HG03066 (cell line): ENCODE results near the gene PLA2G3.
"Not testable (repeated sequence)": the region's sequence is repeated elsewhere in the genome, so short reads cannot be mapped to it uniquely, and the experiment has no call there.

Experiments used
- ATAC-seq: cut with Tn5 transposase; IDR thresholded peaks from one replicate; pipeline ENCODE4 v1.9.1; 2021; ENCODE audit warnings: low read depth; ENCODE audit not compliant: unreplicated experiment

The PLA2G3 gene

GRCh38 chr22:31124811-31125465, 15.4 kb downstream of the PLA2G3 start:
- ATAC-seq: no peak

- ATAC-seq: no peak
Measured at GRCh38 chr22:31124290-31124689, 16.0 kb downstream of the PLA2G3 start.

GRCh38 chr22:31123292-31123602, 17.1 kb downstream of the PLA2G3 start:
- no peak for ATAC-seq

GRCh38 chr22:31122532-31123291, 17.6 kb downstream of the PLA2G3 start, which contains the start of gene INPP5J:
Gene INPP5J (plus strand): TSS chr22:31122966. CDS start chr22:31123015, 49 bp downstream.
- no peak for ATAC-seq

GRCh38 chr22:31122196-31122531, 18.1 kb downstream of the PLA2G3 start:
- no peak for ATAC-seq

- no peak for ATAC-seq
Measured at GRCh38 chr22:31121403-31121802, 18.9 kb downstream of the PLA2G3 start.

- no peak for ATAC-seq
Measured at GRCh38 chr22:31120642-31121041, 19.7 kb downstream of the PLA2G3 start.

- ATAC-seq: no peak
Measured at GRCh38 chr22:31120230-31120629, 20.1 kb downstream of the PLA2G3 start.

GRCh38 chr22:31119026-31119717, 21.1 kb downstream of the PLA2G3 start:
- no peak for ATAC-seq

- ATAC-seq: no peak
Measured at GRCh38 chr22:31118046-31118820, 22.1 kb downstream of the PLA2G3 start.

GRCh38 chr22:31112547-31113091, 27.7 kb downstream of the PLA2G3 start:
- ATAC-seq: not testable (repeated sequence)

- ATAC-seq: no peak
Measured at GRCh38 chr22:31107894-31108218, 32.5 kb downstream of the PLA2G3 start.

GRCh38 chr22:31107178-31107893, 33.0 kb downstream of the PLA2G3 start, which contains the start of gene SELENOM:
Gene SELENOM (minus strand): TSS chr22:31107568. CDS start chr22:31107505, 63 bp downstream.
- ATAC-seq: peak; percentile 62

GRCh38 chr22:31106731-31107177, 33.6 kb downstream of the PLA2G3 start:
- ATAC-seq: no peak

- ATAC-seq: no peak
Measured at GRCh38 chr22:31106001-31106571, 34.2 kb downstream of the PLA2G3 start.

- no peak for ATAC-seq
Measured at GRCh38 chr22:31105282-31105929, 34.9 kb downstream of the PLA2G3 start.

GRCh38 chr22:31104869-31105268, 35.4 kb downstream of the PLA2G3 start:
- no peak for ATAC-seq

GRCh38 chr22:31103899-31104694, 36.2 kb downstream of the PLA2G3 start:
- no peak for ATAC-seq
